Measurements from ENCODE around the gene TBC1D9B. TPM values are rescaled to one million over a fixed set of nuclear protein-coding genes. Genes with fewer than 3 reads are reported as not detected.

Gene TBC1D9B
- total and polyA plus RNA-seq, 9 of the 15 experiments (the other 6 are each of a cell fraction or from before 2014, with no cell fraction given), result 2.9 to 59.1 (median 33.5) TPM

DNA sequence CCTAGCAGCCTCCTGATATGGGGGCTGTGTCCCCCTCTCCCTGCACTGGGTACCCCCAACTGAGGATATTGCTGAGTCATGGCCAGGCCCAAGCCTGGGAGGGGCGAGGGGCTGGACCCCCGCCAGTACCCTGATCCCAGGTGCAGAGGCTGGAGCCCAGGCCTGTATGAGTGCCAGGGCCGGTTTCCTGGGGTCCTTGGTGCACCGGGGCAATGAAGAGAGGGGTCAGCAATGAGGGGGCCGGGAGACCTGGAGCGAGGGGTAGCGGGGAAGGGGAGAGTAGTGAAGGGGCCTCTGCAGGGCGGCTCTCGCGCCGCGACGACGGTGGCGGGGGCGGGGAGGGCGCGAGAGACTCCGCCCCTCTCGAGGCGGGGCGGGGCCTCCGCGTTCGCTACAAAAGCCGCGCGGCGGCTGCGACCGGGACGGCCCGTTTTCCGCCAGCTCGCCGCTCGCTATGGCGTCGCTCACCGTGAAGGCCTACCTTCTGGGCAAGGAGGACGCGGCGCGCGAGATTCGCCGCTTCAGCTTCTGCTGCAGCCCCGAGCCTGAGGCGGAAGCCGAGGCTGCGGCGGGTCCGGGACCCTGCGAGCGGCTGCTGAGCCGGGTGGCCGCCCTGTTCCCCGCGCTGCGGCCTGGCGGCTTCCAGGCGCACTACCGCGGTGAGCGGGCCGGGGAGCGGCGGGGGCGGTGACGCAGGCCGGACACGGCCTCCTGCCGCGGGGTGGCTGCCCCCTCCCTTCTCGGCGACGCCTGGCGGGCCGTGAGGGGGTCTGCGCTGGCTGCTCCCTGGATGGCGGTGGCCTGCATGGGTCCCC is 87.0 kb downstream of the TBC1D9B start, which contains the start of gene SQSTM1 (continued):
- TF ChIP-seq, protein P1, sequence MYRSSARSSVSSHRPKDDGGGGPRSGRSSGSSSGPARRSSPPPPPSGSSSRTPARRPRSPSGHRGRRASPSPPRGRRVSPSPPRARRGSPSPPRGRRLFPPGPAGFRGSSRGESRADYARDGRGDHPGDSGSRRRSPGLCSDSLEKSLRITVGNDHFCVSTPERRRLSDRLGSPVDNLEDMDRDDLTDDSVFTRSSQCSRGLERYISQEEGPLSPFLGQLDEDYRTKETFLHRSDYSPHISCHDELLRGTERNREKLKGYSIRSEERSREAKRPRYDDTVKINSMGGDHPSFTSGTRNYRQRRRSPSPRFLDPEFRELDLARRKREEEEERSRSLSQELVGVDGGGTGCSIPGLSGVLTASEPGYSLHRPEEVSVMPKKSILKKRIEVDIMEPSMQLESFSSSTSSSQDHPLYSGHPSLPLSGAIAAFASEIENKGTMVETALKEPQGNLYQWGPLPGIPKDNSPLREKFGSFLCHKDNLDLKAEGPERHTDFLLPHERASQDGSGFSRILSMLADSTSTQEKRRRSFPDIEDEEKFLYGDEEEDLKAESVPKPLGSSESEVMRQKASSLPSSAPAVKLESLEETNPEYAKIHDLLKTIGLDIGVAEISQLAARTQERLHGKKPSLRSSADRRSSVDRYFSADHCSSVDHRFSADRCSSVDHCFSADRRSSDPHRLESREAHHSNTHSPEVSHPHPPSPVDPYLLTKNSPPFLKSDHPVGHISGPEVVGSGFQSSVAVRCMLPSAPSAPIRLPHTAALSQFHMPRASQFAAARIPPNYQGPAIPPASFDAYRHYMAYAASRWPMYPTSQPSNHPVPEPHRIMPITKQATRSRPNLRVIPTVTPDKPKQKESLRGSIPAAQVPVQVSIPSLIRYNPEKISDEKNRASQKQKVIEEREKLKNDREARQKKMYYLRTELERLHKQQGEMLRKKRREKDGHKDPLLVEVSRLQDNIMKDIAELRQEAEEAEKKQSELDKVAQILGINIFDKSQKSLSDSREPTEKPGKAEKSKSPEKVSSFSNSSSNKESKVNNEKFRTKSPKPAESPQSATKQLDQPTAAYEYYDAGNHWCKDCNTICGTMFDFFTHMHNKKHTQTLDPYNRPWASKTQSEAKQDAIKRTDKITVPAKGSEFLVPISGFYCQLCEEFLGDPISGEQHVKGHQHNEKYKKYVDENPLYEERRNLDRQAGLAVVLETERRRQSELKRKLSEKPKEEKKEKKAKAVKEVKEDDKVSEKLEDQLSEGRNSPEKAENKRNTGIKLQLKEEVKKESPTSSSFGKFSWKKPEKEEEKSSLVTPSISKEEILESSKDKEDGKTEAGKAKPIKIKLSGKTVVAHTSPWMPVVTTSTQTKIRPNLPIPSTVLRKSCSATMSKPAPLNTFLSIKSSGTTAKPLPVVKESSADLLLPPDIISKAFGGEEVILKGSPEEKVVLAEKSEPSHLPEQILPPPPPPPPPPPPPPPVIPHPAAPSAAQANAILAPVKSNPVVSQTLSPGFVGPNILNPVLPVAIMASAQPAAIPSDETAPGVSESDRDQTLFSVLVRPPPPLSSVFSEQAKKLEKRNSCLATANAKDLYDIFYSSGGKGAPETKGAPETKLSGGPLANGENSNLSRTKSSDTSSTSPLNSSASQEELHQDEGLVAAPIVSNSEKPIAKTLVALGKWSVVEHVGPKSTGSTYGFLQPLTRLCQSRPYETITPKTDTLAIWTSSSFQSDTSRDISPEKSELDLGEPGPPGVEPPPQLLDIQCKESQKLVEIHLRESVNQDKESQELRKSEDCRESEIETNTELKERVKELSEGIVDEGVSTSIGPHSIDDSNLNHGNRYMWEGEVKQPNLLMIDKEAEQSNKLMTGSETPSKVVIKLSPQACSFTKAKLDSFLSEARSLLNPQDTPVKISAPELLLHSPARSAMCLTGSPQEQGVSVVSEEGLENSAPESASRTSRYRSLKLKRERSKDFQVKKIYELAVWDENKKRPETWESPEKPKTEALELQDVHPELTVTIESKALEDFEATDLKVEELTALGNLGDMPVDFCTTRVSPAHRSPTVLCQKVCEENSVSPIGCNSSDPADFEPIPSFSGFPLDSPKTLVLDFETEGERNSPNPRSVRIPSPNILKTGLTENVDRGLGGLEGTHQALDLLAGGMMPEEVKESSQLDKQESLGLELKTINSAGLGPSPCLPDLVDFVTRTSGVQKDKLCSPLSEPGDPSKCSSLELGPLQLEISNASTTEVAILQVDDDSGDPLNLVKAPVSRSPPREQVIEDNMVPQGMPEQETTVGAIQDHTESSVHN (IDR thresholded peaks at IDR 0.05; ENCODE audit: borderline replicate concordance in 1 of 2, low read depth in 1 of 2), result no peak
- peak; percentile 85 for TF ChIP-seq PML (IDR thresholded peaks at IDR 0.05; ENCODE audit: low read length)
- no peak for TF ChIP-seq TCF7 (IDR thresholded peaks at IDR 0.05; ENCODE audit: borderline replicate concordance)
- TF ChIP-seq, protein P2, sequence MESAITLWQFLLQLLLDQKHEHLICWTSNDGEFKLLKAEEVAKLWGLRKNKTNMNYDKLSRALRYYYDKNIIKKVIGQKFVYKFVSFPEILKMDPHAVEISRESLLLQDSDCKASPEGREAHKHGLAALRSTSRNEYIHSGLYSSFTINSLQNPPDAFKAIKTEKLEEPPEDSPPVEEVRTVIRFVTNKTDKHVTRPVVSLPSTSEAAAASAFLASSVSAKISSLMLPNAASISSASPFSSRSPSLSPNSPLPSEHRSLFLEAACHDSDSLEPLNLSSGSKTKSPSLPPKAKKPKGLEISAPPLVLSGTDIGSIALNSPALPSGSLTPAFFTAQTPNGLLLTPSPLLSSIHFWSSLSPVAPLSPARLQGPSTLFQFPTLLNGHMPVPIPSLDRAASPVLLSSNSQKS (CRISPR knock-in tag; IDR thresholded peaks at IDR 0.05), result 0 out of 2 replicates have a peak, but pooled peaks have one; percentile 5
- no peak for TF ChIP-seq SIRT6 (IDR thresholded peaks at IDR 0.05; ENCODE audit: low read depth, low read length)
- peak; percentile 26; the same call in 1 of the 2 replicates for TF ChIP-seq STAT5A (IDR thresholded peaks at IDR 0.05; ENCODE audit: borderline replicate concordance, low read length)
- no peak for TF ChIP-seq FOXJ3 (CRISPR knock-in tag; IDR thresholded peaks at IDR 0.05)
- no peak for TF ChIP-seq NFIX (CRISPR knock-in tag; IDR thresholded peaks at IDR 0.05; ENCODE audit: low read depth)
- TF ChIP-seq ZNF24 (IDR thresholded peaks at IDR 0.05), result no peak
- TF ChIP-seq NEUROD1 (IDR thresholded peaks at IDR 0.05; ENCODE audit: borderline replicate concordance, low read depth, low read length, partially characterized antibody), result peak; percentile 92
- peak; percentile 96 for TF ChIP-seq POLR2G (IDR thresholded peaks at IDR 0.05; ENCODE audit: low read depth, low read length)
- TF ChIP-seq, protein P3, sequence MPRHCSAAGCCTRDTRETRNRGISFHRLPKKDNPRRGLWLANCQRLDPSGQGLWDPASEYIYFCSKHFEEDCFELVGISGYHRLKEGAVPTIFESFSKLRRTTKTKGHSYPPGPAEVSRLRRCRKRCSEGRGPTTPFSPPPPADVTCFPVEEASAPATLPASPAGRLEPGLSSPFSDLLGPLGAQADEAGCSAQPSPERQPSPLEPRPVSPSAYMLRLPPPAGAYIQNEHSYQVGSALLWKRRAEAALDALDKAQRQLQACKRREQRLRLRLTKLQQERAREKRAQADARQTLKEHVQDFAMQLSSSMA (CRISPR knock-in tag; IDR thresholded peaks at IDR 0.05), result 0 out of 2 replicates have a peak, but pooled peaks have one; percentile 3
- TF ChIP-seq, protein P4, sequence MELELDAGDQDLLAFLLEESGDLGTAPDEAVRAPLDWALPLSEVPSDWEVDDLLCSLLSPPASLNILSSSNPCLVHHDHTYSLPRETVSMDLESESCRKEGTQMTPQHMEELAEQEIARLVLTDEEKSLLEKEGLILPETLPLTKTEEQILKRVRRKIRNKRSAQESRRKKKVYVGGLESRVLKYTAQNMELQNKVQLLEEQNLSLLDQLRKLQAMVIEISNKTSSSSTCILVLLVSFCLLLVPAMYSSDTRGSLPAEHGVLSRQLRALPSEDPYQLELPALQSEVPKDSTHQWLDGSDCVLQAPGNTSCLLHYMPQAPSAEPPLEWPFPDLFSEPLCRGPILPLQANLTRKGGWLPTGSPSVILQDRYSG (tag; conservative IDR thresholded peaks at IDR 0.05; ENCODE audit: low read depth), result no peak
- peak; percentile 40; the same call in 1 of the 2 replicates for TF ChIP-seq FOXM1 (IDR thresholded peaks at IDR 0.05; ENCODE audit: low read depth)
- TF ChIP-seq FOXM1 (CRISPR knock-in tag; IDR thresholded peaks at IDR 0.05; ENCODE audit: low read depth), result peak; percentile 94

Measured in K562 (cell line).